Trophoblast cell (in vitro differentiated cells and primary cell): Measurements from ENCODE around the gene TEKTIP1.

Experiments
- DNase-seq, 2 donors: peaks; one replicate each; pipeline ENCODE4 v3.0.0-alpha.2; 2016
- H2AFZ ChIP-seq: 2 replicates; pipeline ENCODE4 v1.6.1; 2013; ENCODE audit warnings: low read length, moderate library complexity, mild to moderate bottlenecking; ENCODE audit not compliant: insufficient read depth, poor library complexity
- H2AK5ac ChIP-seq: 2 replicates; pipeline ENCODE4 v1.6.1; 2013; ENCODE audit warnings: mild to moderate bottlenecking, low read length
- H2BK120ac ChIP-seq: 2 replicates; pipeline ENCODE4 v1.6.1; 2013; ENCODE audit warnings: low read length, mild to moderate bottlenecking, moderate library complexity; ENCODE audit not compliant: insufficient read depth, poor library complexity
- H2BK12ac ChIP-seq: 2 replicates; pipeline ENCODE4 v1.6.1; 2013; ENCODE audit warnings: mild to moderate bottlenecking, low read length, moderate library complexity
- H2BK5ac ChIP-seq: 2 replicates; pipeline ENCODE4 v1.6.1; 2013; ENCODE audit warnings: low read length, low read depth, moderate library complexity, mild to moderate bottlenecking; ENCODE audit not compliant: poor library complexity
- H3K14ac ChIP-seq: 2 replicates; pipeline ENCODE4 v1.6.1; 2013; ENCODE audit warnings: mild to moderate bottlenecking, low read length
- H3K18ac ChIP-seq: 2 replicates; pipeline ENCODE4 v1.6.1; 2013; ENCODE audit warnings: mild to moderate bottlenecking, low read length
- H3K23ac ChIP-seq: 2 replicates; pipeline ENCODE4 v1.6.1; 2013; ENCODE audit warnings: low read length
- H3K27ac ChIP-seq: 2 replicates; pipeline ENCODE4 v1.5.1; 2013; ENCODE audit warnings: low read depth, mild to moderate bottlenecking, inconsistent platforms, low read length, moderate library complexity
- H3K27me3 ChIP-seq: 2 replicates; pipeline ENCODE4 v1.6.1; 2013; ENCODE audit warnings: inconsistent platforms, mild to moderate bottlenecking, low read length, moderate library complexity; ENCODE audit not compliant: insufficient read depth
- H3K36me3 ChIP-seq, 2 experiments: 1 replicate in 1 of 2; 2 replicates in 1 of 2; pipeline ENCODE4 v1.6.1; 2013; ENCODE audit warnings: low read length in 2 of 2, mild to moderate bottlenecking in 2 of 2, moderate library complexity in 1 of 2; ENCODE audit not compliant: insufficient read depth in 2 of 2, control insufficient read depth in 1 of 2
- H3K4ac ChIP-seq: 2 replicates; pipeline ENCODE4 v1.6.1; 2013; ENCODE audit warnings: low read depth, mild to moderate bottlenecking, low read length, moderate library complexity
- H3K4me1 ChIP-seq, 2 experiments: 1 replicate in 1 of 2; 2 replicates in 1 of 2; pipeline ENCODE4 v1.6.1; 2013; ENCODE audit warnings: low read length in 2 of 2, mild to moderate bottlenecking in 2 of 2, moderate library complexity in 1 of 2; ENCODE audit not compliant: insufficient read depth in 2 of 2, control insufficient read depth in 1 of 2
- H3K4me2 ChIP-seq: 2 replicates; pipeline ENCODE4 v1.6.1; 2013; ENCODE audit warnings: inconsistent platforms, mild to moderate bottlenecking, low read length, moderate library complexity
- H3K4me3 ChIP-seq: 2 replicates; pipeline ENCODE4 v1.5.1; 2013; ENCODE audit warnings: mild to moderate bottlenecking, low read depth, low read length, inconsistent platforms
- H3K79me1 ChIP-seq: one replicate; pipeline ENCODE4 v1.6.1; 2013; ENCODE audit warnings: low read length
- H3K79me2 ChIP-seq: 2 replicates; pipeline ENCODE4 v1.6.1; 2013; ENCODE audit warnings: low read length, mild to moderate bottlenecking; ENCODE audit not compliant: control insufficient read depth, insufficient read depth, poor library complexity
- H3K9ac ChIP-seq: 2 replicates; pipeline ENCODE4 v1.6.1; 2013; ENCODE audit warnings: mild to moderate bottlenecking, low read length
- H3K9me3 ChIP-seq: 2 replicates; pipeline ENCODE4 v1.6.1; 2013; ENCODE audit warnings: low read depth, mild to moderate bottlenecking, control low read depth, inconsistent platforms, low read length; ENCODE audit not compliant: insufficient read depth
- H4K12ac ChIP-seq: 2 replicates; pipeline ENCODE4 v1.6.1; 2013; ENCODE audit warnings: low read depth, mild to moderate bottlenecking, low read length, moderate library complexity
- H4K8ac ChIP-seq: 2 replicates; pipeline ENCODE4 v1.6.1; 2013; ENCODE audit warnings: low read depth, mild to moderate bottlenecking, low read length, moderate library complexity
- H4K91ac ChIP-seq: one replicate; pipeline ENCODE4 v1.6.1; 2013; ENCODE audit warnings: low read depth, mild to moderate bottlenecking, low read length, moderate library complexity
- WGBS: extraction: QIAGEN DNeasy Blood & Tissue Kit; methylation state at CpG from one replicate; pipeline ENCODE4 v1.1.7; 2013; ENCODE audit warnings: missing lambda C conversion rate; ENCODE audit not compliant: insufficient read length, insufficient coverage; ENCODE audit errors: extremely low coverage; 5-methylcytosine and 5-hydroxymethylcytosine counted together

TEKTIP1 gene

GRCh38 chr19:3524904-3525451 lies 14.0 kb upstream of the TEKTIP1 start:
- Histone ChIP-seq H4K8ac (no peak overlapping the region), H3K27me3 (no peaks in the 10 kb centered on the region), H3K79me1 (peaks cover 4% of the 10 kb centered on the region), H3K14ac (no peak overlapping the region), H3K4me1 (peaks cover 14 to 16% of the 10 kb centered on the region in 2 experiments), H3K36me3 (peaks cover 65 to 75% of the 10 kb centered on the region in 2 experiments), H3K9me3 (no peaks in the 10 kb centered on the region), H2AK5ac (no peak overlapping the region), H3K79me2 (peaks cover 5% of the 10 kb centered on the region), H4K12ac (no peak overlapping the region), H2AFZ (no peak overlapping the region), H2BK5ac (no peak overlapping the region), H2BK12ac (no peak overlapping the region), H3K27ac (no peak overlapping the region), H3K4ac (no peak overlapping the region), H3K4me3 (no peak overlapping the region), H4K91ac (no peak overlapping the region), H2BK120ac (no peak overlapping the region), H3K9ac (no peak overlapping the region), H3K4me2 (no peak overlapping the region), H3K23ac (no peak overlapping the region), H3K18ac (no peak overlapping the region)
- WGBS, result no CpG with 5 or more reads among the region's 20 CpGs
- DNase-seq, result no peak

GRCh38 chr19:3526507-3527237 lies 12.3 kb upstream of the TEKTIP1 start:
- no peak overlapping the region for H3K4me3 ChIP-seq
- no CpG with 5 or more reads among the region's 28 CpGs for WGBS

DNA sequence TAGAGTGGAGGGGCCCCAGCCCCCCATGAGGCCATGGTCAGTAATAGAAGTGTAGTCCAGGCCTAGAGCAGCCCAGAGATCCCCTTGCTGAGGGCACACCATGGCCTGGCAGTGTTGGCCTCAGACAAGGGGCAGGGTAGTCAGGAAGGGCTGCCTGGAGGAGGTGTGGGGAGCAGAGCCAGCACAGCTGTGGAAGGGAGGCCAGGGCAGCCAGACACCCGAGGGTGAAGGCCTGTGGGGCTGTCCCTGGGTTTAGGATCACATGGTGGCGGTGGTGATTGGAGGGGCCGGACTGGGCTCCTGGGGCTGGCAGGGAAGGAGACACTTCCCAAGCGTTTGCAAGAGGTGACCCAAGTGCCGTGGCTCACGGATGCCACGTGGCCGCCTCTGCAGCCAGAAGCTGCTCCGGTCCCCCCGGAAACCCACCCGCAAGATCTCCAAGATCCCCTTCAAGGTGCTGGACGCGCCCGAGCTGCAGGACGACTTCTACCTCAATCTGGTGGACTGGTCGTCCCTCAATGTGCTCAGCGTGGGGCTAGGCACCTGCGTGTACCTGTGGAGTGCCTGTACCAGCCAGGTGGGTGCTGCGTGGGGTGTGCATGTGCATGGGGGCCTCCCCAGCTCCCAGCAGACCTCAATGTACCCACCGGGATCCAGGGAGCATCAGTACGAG lies 11.6 kb upstream of the TEKTIP1 start:
- DNase-seq, result no peak
- no peak overlapping the region for H3K27ac ChIP-seq
- H2BK5ac ChIP-seq, result no peak overlapping the region
- H2AK5ac ChIP-seq, result no peak overlapping the region
- no peaks in the 10 kb centered on the region for H3K9me3 ChIP-seq
- no peak overlapping the region for H3K4me2 ChIP-seq
- H3K23ac ChIP-seq, result no peak overlapping the region
- no peak overlapping the region for H4K8ac ChIP-seq
- peak overlapping the region; percentile 16 for H3K18ac ChIP-seq
- H2AFZ ChIP-seq, result no peak overlapping the region
- H4K12ac ChIP-seq, result no peak overlapping the region
- H3K4me1 ChIP-seq, result no peaks in the 10 kb centered on the region
- no peaks in the 10 kb centered on the region for H3K79me2 ChIP-seq
- H3K79me1 ChIP-seq, result no peaks in the 10 kb centered on the region
- H4K91ac ChIP-seq, result no peak overlapping the region
- H3K36me3 ChIP-seq, result peaks cover 82 to 89% of the 10 kb centered on the region in 2 experiments
- no peaks in the 10 kb centered on the region for H3K27me3 ChIP-seq
- no peak overlapping the region for H3K9ac ChIP-seq
- H2BK120ac ChIP-seq, result no peak overlapping the region
- H3K4me3 ChIP-seq, result no peak overlapping the region
- no CpG with 5 or more reads among the region's 21 CpGs for WGBS
- no peak overlapping the region for H3K4ac ChIP-seq
- H2BK12ac ChIP-seq, result no peak overlapping the region
- no peak overlapping the region for H3K14ac ChIP-seq

More at GRCh38 chr19:3526507-3527237, 12.3 kb upstream of the TEKTIP1 start:
- Histone ChIP-seq H3K27ac (no peak overlapping the region), H4K12ac (no peak overlapping the region), H3K4ac (no peak overlapping the region), H2AFZ (no peak overlapping the region), H4K91ac (no peak overlapping the region), H3K4me2 (no peak overlapping the region), H3K79me1 (no peaks in the 10 kb centered on the region), H4K8ac (no peak overlapping the region), H3K9me3 (no peaks in the 10 kb centered on the region), H3K27me3 (no peaks in the 10 kb centered on the region), H3K23ac (no peak overlapping the region), H2AK5ac (no peak overlapping the region), H3K18ac (peak overlapping the region; percentile 16), H3K79me2 (peaks cover 5% of the 10 kb centered on the region), H3K4me1 (peaks cover 0 to 3% of the 10 kb centered on the region in 2 experiments), H2BK12ac (no peak overlapping the region), H3K14ac (no peak overlapping the region), H2BK120ac (no peak overlapping the region), H3K36me3 (peaks cover 81 to 88% of the 10 kb centered on the region in 2 experiments), H3K9ac (no peak overlapping the region), H2BK5ac (no peak overlapping the region)
- DNase-seq, result no peak

- Histone ChIP-seq H3K9me3 (no peaks in the 10 kb centered on the region), H4K12ac (no peak overlapping the region), H3K79me1 (no peaks in the 10 kb centered on the region), H3K4me3 (peak overlapping the region; percentile 5), H3K14ac (no peak overlapping the region), H2AFZ (no peak overlapping the region), H2BK120ac (no peak overlapping the region), H3K4me1 (no peaks in the 10 kb centered on the region), H4K91ac (no peak overlapping the region), H2AK5ac (no peak overlapping the region), H3K79me2 (no peaks in the 10 kb centered on the region), H3K27ac (no peak overlapping the region), H3K18ac (no peak overlapping the region), H2BK5ac (no peak overlapping the region), H3K9ac (no peak overlapping the region), H2BK12ac (no peak overlapping the region), H3K36me3 (peaks cover 82 to 89% of the 10 kb centered on the region in 2 experiments), H3K4ac (no peak overlapping the region), H4K8ac (no peak overlapping the region), H3K23ac (no peak overlapping the region), H3K4me2 (no peak overlapping the region), H3K27me3 (no peaks in the 10 kb centered on the region)
- WGBS, result no CpG with 5 or more reads among the region's 14 CpGs
- DNase-seq, result no peak
These were observed 10.9 kb upstream of the TEKTIP1 start for GRCh38 chr19:3528080-3528479.
